SK-N-SH (cell line): ENCODE data around the gene LENG9. TPM values are rescaled to one million over a fixed set of nuclear protein-coding genes. Genes with fewer than 3 reads are reported as not detected.

Experiments
- CTCF ChIA-PET: fragments of 300-600, 350-600 bp; formaldehyde crosslinking; extraction: SDS; loops from one replicate; lab custom pipeline; 2021; lab: Yijun Ruan, JAX
- POLR2A ChIA-PET: fragments of 350-600 bp; sonication (Branson Sonifier 250); formaldehyde crosslinking; extraction: SDS; loops from one replicate; lab custom pipeline; 2020; ENCODE audit warnings: antibody characterized with exemption, inconsistent platforms; lab: Yijun Ruan, JAX
- DNase-seq: peaks from one replicate; pipeline ENCODE4 v3.0.0; 2012
- H2AFZ ChIP-seq: fragments of 200-600 bp; sonication (generic); 2 replicates; pipeline ENCODE4 v1.8.1; 2016; ENCODE audit warnings: antibody characterized with exemption, mild to moderate bottlenecking, low read depth
- H3F3A ChIP-seq: fragments of 200-600 bp; sonication (generic); replicated peaks from 2 replicates; pipeline ENCODE3; 2016; ENCODE audit warnings: antibody characterized with exemption, mild to moderate bottlenecking; ENCODE audit not compliant: insufficient read depth
- H3K27ac ChIP-seq, 2 experiments: fragments of 200-500 bp in 1 of 2; fragments of 200-600 bp in 1 of 2; sonication (Bioruptor generic) in 1 of 2; sonication (generic), shearing (Covaris generic) in 1 of 2; 2 replicates each; pipeline versions ENCODE4 v1.5.1 to v1.6.1; 2014 to 2016; ENCODE audit warnings: low read depth in 2 of 2, inconsistent platforms in 1 of 2, low read length in 1 of 2, mild to moderate bottlenecking in 1 of 2, mixed read lengths in 1 of 2
- H3K27me3 ChIP-seq: fragments of 200-600 bp; sonication (generic), shearing (Covaris generic); 2 replicates; pipeline ENCODE4 v1.6.1; 2016; ENCODE audit warnings: mixed run types; ENCODE audit not compliant: insufficient read depth
- H3K36me3 ChIP-seq, 2 experiments: fragments of 200-500 bp in 1 of 2; fragments of 200-600 bp in 1 of 2; sonication (Bioruptor generic) in 1 of 2; sonication (generic) in 1 of 2; replicated peaks in 1 of 2; 2 replicates each; pipeline versions ENCODE3 to v1.5.1; 2014 to 2016; ENCODE audit warnings: low read length in 1 of 2, mild to moderate bottlenecking in 1 of 2; ENCODE audit not compliant: insufficient read depth in 2 of 2, control insufficient read depth in 1 of 2
- H3K4me1 ChIP-seq, 2 experiments: fragments of 200-500 bp in 1 of 2; fragments of 200-600 bp in 1 of 2; sonication (Bioruptor generic) in 1 of 2; sonication (generic), shearing (Covaris generic) in 1 of 2; 2 replicates each; pipeline versions ENCODE4 v1.5.1 to v1.6.1; 2014 to 2016; ENCODE audit warnings: low read depth in 1 of 2, low read length in 1 of 2, mixed run types in 1 of 2; ENCODE audit not compliant: insufficient read depth in 2 of 2, control insufficient read depth in 1 of 2
- H3K4me2 ChIP-seq: fragments of 200-600 bp; sonication (generic), shearing (Covaris generic); 2 replicates; pipeline ENCODE4 v1.6.1; 2017; ENCODE audit warnings: mixed run types
- H3K4me3 ChIP-seq, 2 experiments: fragments of 200-500 bp in 1 of 2; fragments of 200-600 bp in 1 of 2; sonication (Bioruptor generic) in 1 of 2; sonication (generic), shearing (Covaris generic) in 1 of 2; 2 replicates each; pipeline versions ENCODE4 v1.5.1 to v1.8.1; 2014 to 2016; ENCODE audit warnings: low read depth in 2 of 2, inconsistent platforms in 1 of 2, low read length in 1 of 2, mild to moderate bottlenecking in 1 of 2, mixed read lengths in 1 of 2, moderate library complexity in 1 of 2
- H3K79me2 ChIP-seq: fragments of 200-600 bp; sonication (generic); 2 replicates; pipeline ENCODE4 v1.8.1; 2017; ENCODE audit warnings: mild to moderate bottlenecking; ENCODE audit not compliant: insufficient read depth
- H3K9ac ChIP-seq: fragments of 200-600 bp; sonication (generic); 2 replicates; pipeline ENCODE4 v1.6.1; 2017; ENCODE audit warnings: mixed run types
- H3K9me2 ChIP-seq: fragments of 200-600 bp; sonication (generic); 2 replicates; pipeline ENCODE4 v1.6.1; 2017; ENCODE audit warnings: mixed run types
- H3K9me3 ChIP-seq: fragments of 200-600 bp; sonication (generic); 2 replicates; pipeline ENCODE4 v1.6.1; 2017; ENCODE audit warnings: mixed run types, mild to moderate bottlenecking, moderate library complexity
- H4K20me1 ChIP-seq: fragments of 200-600 bp; sonication (generic); 2 replicates; pipeline ENCODE4 v1.6.1; 2017; ENCODE audit warnings: mild to moderate bottlenecking, mixed run types; ENCODE audit not compliant: insufficient read depth
- ELF1 ChIP-seq: IDR thresholded peaks from 2 replicates; pipeline ENCODE4 v1.4.0; 2012
- EP300 ChIP-seq, 2 experiments: IDR thresholded peaks; 2 replicates each; pipeline versions ENCODE4 v1.4.0 to v1.6.1; 2012; ENCODE audit warnings: borderline replicate concordance in 1 of 2, low read depth in 1 of 2, low read length in 1 of 2
- EZH2phosphoT487 ChIP-seq: fragments of 200-600 bp; sonication (generic); IDR thresholded peaks from 2 replicates; pipeline ENCODE4 v1.6.1; 2017; ENCODE audit warnings: low read depth, mixed run types, mild to moderate bottlenecking, antibody characterized with exemption, moderate library complexity, borderline replicate concordance
- FOSL2 ChIP-seq: IDR thresholded peaks from 2 replicates; pipeline ENCODE4 v1.4.0; 2012; ENCODE audit warnings: low read depth, mild to moderate bottlenecking, moderate library complexity, borderline replicate concordance
- GATA2 ChIP-seq: sonication (generic); formaldehyde crosslinking; IDR thresholded peaks from 2 replicates; pipeline ENCODE4 v1.5.0; 2020; ENCODE audit warnings: mild to moderate bottlenecking, missing genetic modification reagents
- MXI1 ChIP-seq: IDR thresholded peaks from 2 replicates; pipeline ENCODE4 v1.6.1; 2012; ENCODE audit warnings: mild to moderate bottlenecking, low read depth, low read length, improper control_type of control experiment
- NFIC ChIP-seq: IDR thresholded peaks from 2 replicates; pipeline ENCODE4 v1.4.0; 2012; ENCODE audit warnings: borderline replicate concordance
- NRF1 ChIP-seq: IDR thresholded peaks from 2 replicates; pipeline ENCODE4 v1.6.1; 2012; ENCODE audit warnings: low read depth, mild to moderate bottlenecking, low read length
- RAD21 ChIP-seq: IDR thresholded peaks from 2 replicates; pipeline ENCODE4 v1.6.1; 2012; ENCODE audit warnings: mild to moderate bottlenecking, low read length
- RCOR1 ChIP-seq: fragments of 150-350 bp; IDR thresholded peaks from 2 replicates; pipeline ENCODE4 v1.6.1; 2017; ENCODE audit warnings: antibody characterized with exemption, low read length
- SIN3A ChIP-seq: IDR thresholded peaks from 2 replicates; pipeline ENCODE4 v1.6.1; 2012; ENCODE audit warnings: low read depth, mild to moderate bottlenecking, low read length, moderate library complexity, borderline replicate concordance
- TAF1 ChIP-seq: IDR thresholded peaks from 2 replicates; pipeline ENCODE4 v1.6.1; 2012; ENCODE audit warnings: low read depth, mild to moderate bottlenecking, low read length, moderate library complexity, borderline replicate concordance
- TCF12 ChIP-seq: IDR thresholded peaks from 2 replicates; pipeline ENCODE4 v1.4.0; 2012
- WGBS: methylation state at CpG from one replicate; pipeline ENCODE4 v1.1.6; 2017; ENCODE audit warnings: low lambda C conversion rate; 5-methylcytosine and 5-hydroxymethylcytosine counted together
- polyA plus RNA-seq, 3 experiments: library from polyadenylated mRNA; depleted of rRNA; stranded (reverse); fragments of >200 nt; gene quantifications; 2 replicates each; pipeline ENCODE4 v1.2.3, GENCODE V29; 2012
- TF ChIP-seq, protein P1 (sequence below): fragments of 200-600 bp; sonication (generic); IDR thresholded peaks from 2 replicates; pipeline ENCODE4 v1.6.1; 2017; ENCODE audit warnings: antibody characterized with exemption, mild to moderate bottlenecking, moderate library complexity
- TF ChIP-seq, protein P2 (sequence below): fragments of 150-350 bp; IDR thresholded peaks from 2 replicates; pipeline ENCODE4 v1.6.1; 2017; ENCODE audit warnings: antibody characterized with exemption, low read length, low read depth, borderline replicate concordance
- TF ChIP-seq, protein P3 (sequence below): IDR thresholded peaks from 2 replicates; pipeline ENCODE4; 2012
- TF ChIP-seq, protein P4 (sequence below): fragments of 150-350 bp; IDR thresholded peaks from 2 replicates; pipeline ENCODE4 v1.6.1; 2016; ENCODE audit warnings: mild to moderate bottlenecking, low read depth, low read length

The LENG9 gene
- polyA plus RNA-seq, 1 of the 3 experiments (the other 2 are of a cell fraction) = 0.20 TPM

DNA sequence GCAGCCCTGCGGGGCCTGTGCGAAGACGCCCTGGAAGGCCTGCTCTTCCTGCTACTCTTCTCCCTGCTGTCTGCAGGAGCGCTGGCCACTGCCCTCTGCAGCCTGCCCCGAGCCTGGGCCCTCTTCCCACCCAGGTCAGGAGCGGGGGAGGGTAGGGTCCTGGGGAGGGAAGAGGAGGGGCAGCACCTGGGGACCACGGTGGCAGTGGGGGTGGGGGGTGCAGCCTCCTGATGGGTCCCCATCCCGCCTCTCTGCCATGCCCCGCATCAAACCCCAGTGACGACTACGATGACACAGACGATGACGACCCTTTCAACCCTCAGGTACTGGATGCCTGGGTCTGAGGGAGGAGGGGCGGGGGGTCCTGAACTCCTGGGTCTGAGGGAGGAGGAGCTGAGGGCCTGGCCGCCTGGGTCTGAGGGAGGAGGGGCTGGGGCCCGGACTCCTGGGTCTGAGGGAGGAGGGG, 28.0 kb downstream of the LENG9 start:
- no peaks in the 10 kb centered on the region for H3K9me3 ChIP-seq
- ChIA-PET POLR2A (no interaction called here), CTCF (no interaction called here)
- no peak overlapping the region for H2AFZ ChIP-seq
- H3K9ac ChIP-seq = no peak overlapping the region
- no peak overlapping the region for H3K27ac ChIP-seq
- 0 out of 2 replicates have a peak, but pooled peaks cover 17% of the 10 kb centered on the region for H4K20me1 ChIP-seq
- H3K27me3 ChIP-seq = 0 out of 2 replicates have a peak, but pooled peaks cover under 1% of the 10 kb centered on the region
- no peaks in the 10 kb centered on the region for H3F3A ChIP-seq
- peaks cover 0 to 8% of the 10 kb centered on the region in 2 experiments; a peak in 1 of 4 replicates for H3K4me1 ChIP-seq
- no peak overlapping the region for H3K4me3 ChIP-seq
- no peaks in the 10 kb centered on the region for H3K36me3 ChIP-seq
- 86% methylated on average over 3 of the region's 16 CpGs for WGBS
- H3K9me2 ChIP-seq = no peaks in the 10 kb centered on the region
- TF ChIP-seq, protein P1, sequence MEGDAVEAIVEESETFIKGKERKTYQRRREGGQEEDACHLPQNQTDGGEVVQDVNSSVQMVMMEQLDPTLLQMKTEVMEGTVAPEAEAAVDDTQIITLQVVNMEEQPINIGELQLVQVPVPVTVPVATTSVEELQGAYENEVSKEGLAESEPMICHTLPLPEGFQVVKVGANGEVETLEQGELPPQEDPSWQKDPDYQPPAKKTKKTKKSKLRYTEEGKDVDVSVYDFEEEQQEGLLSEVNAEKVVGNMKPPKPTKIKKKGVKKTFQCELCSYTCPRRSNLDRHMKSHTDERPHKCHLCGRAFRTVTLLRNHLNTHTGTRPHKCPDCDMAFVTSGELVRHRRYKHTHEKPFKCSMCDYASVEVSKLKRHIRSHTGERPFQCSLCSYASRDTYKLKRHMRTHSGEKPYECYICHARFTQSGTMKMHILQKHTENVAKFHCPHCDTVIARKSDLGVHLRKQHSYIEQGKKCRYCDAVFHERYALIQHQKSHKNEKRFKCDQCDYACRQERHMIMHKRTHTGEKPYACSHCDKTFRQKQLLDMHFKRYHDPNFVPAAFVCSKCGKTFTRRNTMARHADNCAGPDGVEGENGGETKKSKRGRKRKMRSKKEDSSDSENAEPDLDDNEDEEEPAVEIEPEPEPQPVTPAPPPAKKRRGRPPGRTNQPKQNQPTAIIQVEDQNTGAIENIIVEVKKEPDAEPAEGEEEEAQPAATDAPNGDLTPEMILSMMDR = no peak
- TF ChIP-seq, protein P2, sequence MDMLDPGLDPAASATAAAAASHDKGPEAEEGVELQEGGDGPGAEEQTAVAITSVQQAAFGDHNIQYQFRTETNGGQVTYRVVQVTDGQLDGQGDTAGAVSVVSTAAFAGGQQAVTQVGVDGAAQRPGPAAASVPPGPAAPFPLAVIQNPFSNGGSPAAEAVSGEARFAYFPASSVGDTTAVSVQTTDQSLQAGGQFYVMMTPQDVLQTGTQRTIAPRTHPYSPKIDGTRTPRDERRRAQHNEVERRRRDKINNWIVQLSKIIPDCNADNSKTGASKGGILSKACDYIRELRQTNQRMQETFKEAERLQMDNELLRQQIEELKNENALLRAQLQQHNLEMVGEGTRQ = no peak
- TF ChIP-seq GATA2 (CRISPR knock-in tag) (no peak), RAD21 (no peak), EP300 (IDR thresholded peaks at IDR 0.05; ENCODE audit: borderline replicate concordance in 1 of 2, low read depth in 1 of 2, low read length in 1 of 2) (no peak), RCOR1 (no peak), TAF1 (no peak), MXI1 (no peak), EZH2phosphoT487 (no peak), TCF12 (no peak), ELF1 (no peak)
- TF ChIP-seq, protein P3, sequence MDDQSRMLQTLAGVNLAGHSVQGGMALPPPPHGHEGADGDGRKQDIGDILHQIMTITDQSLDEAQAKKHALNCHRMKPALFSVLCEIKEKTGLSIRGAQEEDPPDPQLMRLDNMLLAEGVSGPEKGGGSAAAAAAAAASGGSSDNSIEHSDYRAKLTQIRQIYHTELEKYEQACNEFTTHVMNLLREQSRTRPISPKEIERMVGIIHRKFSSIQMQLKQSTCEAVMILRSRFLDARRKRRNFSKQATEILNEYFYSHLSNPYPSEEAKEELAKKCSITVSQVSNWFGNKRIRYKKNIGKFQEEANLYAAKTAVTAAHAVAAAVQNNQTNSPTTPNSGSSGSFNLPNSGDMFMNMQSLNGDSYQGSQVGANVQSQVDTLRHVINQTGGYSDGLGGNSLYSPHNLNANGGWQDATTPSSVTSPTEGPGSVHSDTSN = no peak
- DNase-seq = no peak
- H3K79me2 ChIP-seq = peaks cover 7% of the 10 kb centered on the region; the same call in 1 of the 2 replicates
- H3K4me2 ChIP-seq = no peak overlapping the region

DNA sequence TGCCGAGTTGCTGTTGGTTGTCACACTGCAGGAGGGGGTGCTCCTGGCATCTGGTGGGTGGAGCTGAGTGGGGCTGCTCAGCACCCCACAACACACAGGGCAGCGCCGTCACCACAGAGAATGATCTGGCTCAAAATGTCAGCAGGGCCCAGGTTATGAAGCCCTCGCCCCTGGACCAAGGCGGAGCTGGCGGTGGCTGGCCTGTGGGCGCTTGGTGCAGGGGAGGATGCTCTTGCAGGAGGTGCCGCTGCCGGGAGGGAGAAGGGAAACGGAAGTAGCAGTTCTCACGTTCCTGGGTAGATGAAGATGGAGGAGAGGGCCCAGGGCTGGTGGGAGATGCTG, 28.7 kb downstream of the LENG9 start:
- Histone ChIP-seq H3K9me2 (no peaks in the 10 kb centered on the region), H3K9me3 (no peaks in the 10 kb centered on the region), H3K27me3 (peaks cover 8% of the 10 kb centered on the region), H3K4me1 (peaks cover 0 to 12% of the 10 kb centered on the region in 2 experiments; a peak in 1 of 4 replicates), H3K27ac (no peak overlapping the region), H3K36me3 (no peaks in the 10 kb centered on the region), H3F3A (no peaks in the 10 kb centered on the region), H3K4me2 (no peak overlapping the region), H3K79me2 (peaks cover 7% of the 10 kb centered on the region; the same call in 1 of the 2 replicates), H2AFZ (no peak overlapping the region), H3K4me3 (no peak overlapping the region), H4K20me1 (0 out of 2 replicates have a peak, but pooled peaks cover 17% of the 10 kb centered on the region), H3K9ac (no peak overlapping the region)
- 84% methylated on average over 8 of the region's 11 CpGs for WGBS
- ChIA-PET POLR2A (interaction anchor here (2.2 kb wide), 1 partner anchor 14 kb away, joined by 7 read pairs; the partner anchor contains the start of gene LENG8), CTCF (no interaction called here)
- DNase-seq = peak; percentile 10
- TF ChIP-seq ELF1 = no peak
- TF ChIP-seq, protein P1 = no peak
- TF ChIP-seq FOSL2 = no peak
- TF ChIP-seq SIN3A = no peak
- TF ChIP-seq, protein P2 = no peak
- no peak for TF ChIP-seq TCF12
- TF ChIP-seq EP300 (IDR thresholded peaks at IDR 0.05; ENCODE audit: borderline replicate concordance in 1 of 2, low read depth in 1 of 2, low read length in 1 of 2) = no peak
- TF ChIP-seq, protein P4, sequence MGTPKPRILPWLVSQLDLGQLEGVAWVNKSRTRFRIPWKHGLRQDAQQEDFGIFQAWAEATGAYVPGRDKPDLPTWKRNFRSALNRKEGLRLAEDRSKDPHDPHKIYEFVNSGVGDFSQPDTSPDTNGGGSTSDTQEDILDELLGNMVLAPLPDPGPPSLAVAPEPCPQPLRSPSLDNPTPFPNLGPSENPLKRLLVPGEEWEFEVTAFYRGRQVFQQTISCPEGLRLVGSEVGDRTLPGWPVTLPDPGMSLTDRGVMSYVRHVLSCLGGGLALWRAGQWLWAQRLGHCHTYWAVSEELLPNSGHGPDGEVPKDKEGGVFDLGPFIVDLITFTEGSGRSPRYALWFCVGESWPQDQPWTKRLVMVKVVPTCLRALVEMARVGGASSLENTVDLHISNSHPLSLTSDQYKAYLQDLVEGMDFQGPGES = no peak
- TF ChIP-seq NFIC = no peak
- TF ChIP-seq RAD21 = no peak
- no peak for TF ChIP-seq NRF1
